Endothelial cell of umbilical vein (primary cell): Measurements from ENCODE around the gene TEX11. TPM values are rescaled to one million over a fixed set of nuclear protein-coding genes. Genes with fewer than 3 reads are reported as not detected.
"Not testable (repeated sequence)": the region's sequence is repeated elsewhere in the genome, so short reads cannot be mapped to it uniquely, and the experiment has no call there.

Experiments used
- BruUV-seq: library from RNA; stranded (reverse); fragments of 400-500 nt; replicated peaks from 2 replicates; lab custom pipeline; 2021; lab: Mats Ljungman, UMichigan
- CTCF ChIA-PET: fragments of 300-600, 350-600 bp; sonication (Branson Sonifier 250); formaldehyde crosslinking; loops from one replicate; lab custom pipeline; 2021; ENCODE audit warnings: antibody characterized with exemption, inconsistent platforms; lab: Charles Lee
- POLR2A ChIA-PET: fragments of 300-600, 350-600 bp; sonication (Branson Sonifier 250); formaldehyde crosslinking; loops from one replicate; lab custom pipeline; 2021; ENCODE audit warnings: antibody characterized with exemption, inconsistent platforms; lab: Charles Lee
- DNase-seq: peaks from one replicate; pipeline ENCODE4 v3.0.0-alpha.2; 2011; ENCODE audit warnings: low read depth, low spot score
- FAIRE-seq: peaks from 2 replicates; lab custom pipeline; 2011; peaks lifted over from hg19 to GRCh38; lab: Jason Lieb, UNC
- H2AFZ ChIP-seq: 2 replicates; pipeline ENCODE4 v1.6.0; 2012; ENCODE audit warnings: low read depth, low read length, control low read depth, inconsistent platforms
- H3K27ac ChIP-seq: 2 replicates; pipeline ENCODE4 v1.5.1; 2011; ENCODE audit warnings: low read depth, mild to moderate bottlenecking, control low read depth, low read length, moderate library complexity; ENCODE audit not compliant: insufficient read depth
- H3K27me3 ChIP-seq, 2 experiments: 2 replicates each; pipeline versions ENCODE4 v1.6.0 to v1.6.1; 2011; ENCODE audit warnings: low read length in 2 of 2, mixed read lengths in 1 of 2; ENCODE audit not compliant: control insufficient read depth in 2 of 2, insufficient read depth in 2 of 2
- H3K36me3 ChIP-seq, 2 experiments: 2 replicates in 1 of 2; 3 replicates in 1 of 2; pipeline ENCODE4 v1.5.1; 2011; ENCODE audit warnings: low read length in 2 of 2, mild to moderate bottlenecking in 1 of 2, moderate library complexity in 1 of 2; ENCODE audit not compliant: control insufficient read depth in 2 of 2, insufficient read depth in 2 of 2; ENCODE audit errors: extremely low read depth in 1 of 2
- H3K4me1 ChIP-seq: 3 replicates; pipeline ENCODE4 v1.5.1; 2011; ENCODE audit warnings: mild to moderate bottlenecking, low read length; ENCODE audit not compliant: control insufficient read depth, insufficient read depth; ENCODE audit errors: extremely low read depth
- H3K4me2 ChIP-seq: 2 replicates; pipeline ENCODE4 v1.6.1; 2011; ENCODE audit warnings: low read length, control low read depth, mixed read lengths; ENCODE audit not compliant: insufficient read depth
- H3K4me3 ChIP-seq, 3 experiments: fragments of 200-600 bp in 1 of 3; sonication (generic), shearing (Covaris generic) in 1 of 3; replicated peaks in 1 of 3; 2 replicates each; pipeline ENCODE4 v1.5.1; 2011 to 2016; ENCODE audit warnings: control low read depth in 3 of 3, low read length in 3 of 3, mild to moderate bottlenecking in 2 of 3, inconsistent platforms in 1 of 3, low read depth in 1 of 3, moderate library complexity in 1 of 3; ENCODE audit not compliant: insufficient read depth in 1 of 3
- H3K79me2 ChIP-seq: 2 replicates; pipeline ENCODE4 v1.6.0; 2012; ENCODE audit warnings: low read length, inconsistent platforms; ENCODE audit not compliant: control insufficient read depth, insufficient read depth
- H3K9ac ChIP-seq: replicated peaks from 2 replicates; pipeline ENCODE3; 2011; ENCODE audit warnings: low read length, control low read depth; ENCODE audit not compliant: insufficient read depth; ENCODE audit errors: extremely low read depth
- H3K9me1 ChIP-seq: replicated peaks from 3 replicates; pipeline ENCODE4 v1.6.0; 2011; ENCODE audit warnings: mild to moderate bottlenecking, low read length; ENCODE audit not compliant: control insufficient read depth, insufficient read depth; ENCODE audit errors: extremely low read depth
- H3K9me3 ChIP-seq: replicated peaks from 2 replicates; pipeline ENCODE4 v1.5.1; 2012; ENCODE audit warnings: low read length, inconsistent platforms; ENCODE audit not compliant: control insufficient read depth, insufficient read depth
- H4K20me1 ChIP-seq: replicated peaks from 2 replicates; pipeline ENCODE3; 2011; ENCODE audit warnings: mild to moderate bottlenecking, low read length; ENCODE audit not compliant: control insufficient read depth, insufficient read depth; ENCODE audit errors: extremely low read depth
- EZH2 ChIP-seq: IDR thresholded peaks from 2 replicates; pipeline ENCODE4 v1.6.1; 2012; ENCODE audit warnings: borderline replicate concordance, low read depth, mild to moderate bottlenecking, moderate library complexity, low read length, inconsistent platforms; ENCODE audit not compliant: severe bottlenecking
- FOS ChIP-seq: IDR thresholded peaks from 2 replicates; pipeline ENCODE4 v1.6.1; 2011; ENCODE audit warnings: mild to moderate bottlenecking, low read length, moderate library complexity, borderline replicate concordance; ENCODE audit not compliant: insufficient read depth
- GATA2 ChIP-seq: IDR thresholded peaks from 2 replicates; pipeline ENCODE4 v1.7.0; 2011; ENCODE audit warnings: low read depth, mild to moderate bottlenecking, moderate library complexity, mixed read lengths, low read length; ENCODE audit not compliant: insufficient read length, insufficient read depth
- JUN ChIP-seq: IDR thresholded peaks from 2 replicates; pipeline ENCODE4 v1.6.1; 2011; ENCODE audit warnings: borderline replicate concordance, low read depth; ENCODE audit not compliant: insufficient read length, insufficient read depth
- MAX ChIP-seq: IDR thresholded peaks from 2 replicates; pipeline ENCODE4 v1.6.1; 2011; ENCODE audit not compliant: insufficient read depth, insufficient read length
- MYC ChIP-seq: IDR thresholded peaks from one replicate; pipeline ENCODE4 v1.6.1; 2011; ENCODE audit warnings: mild to moderate bottlenecking, low read depth, low read length
- POLR2A ChIP-seq: IDR thresholded peaks from 2 replicates; pipeline ENCODE4 v1.6.1; 2012; ENCODE audit warnings: low read depth, mild to moderate bottlenecking, control low read depth, low read length
- POLR2AphosphoS5 ChIP-seq: IDR thresholded peaks from 2 replicates; pipeline ENCODE4 v1.6.1; 2012; ENCODE audit warnings: low read depth, mild to moderate bottlenecking, control low read depth, low read length, moderate library complexity; ENCODE audit not compliant: insufficient read depth
- dilution Hi-C: fragments of 300-500 bp; cut with MboI; formaldehyde crosslinking; loops from one replicate; pipeline ENCODE4 v1.15.0; 2019; ENCODE audit warnings: low sequenced_read_pairs; ENCODE audit not compliant: extremely low pct_ligation_motif_present
- intact Hi-C: fragments of 100-400 bp; cut with micrococcal nuclease; formaldehyde crosslinking; loops from one replicate; pipeline ENCODE4 v1.10.0; 2022
- polyA plus RNA-seq, 4 experiments: library from polyadenylated mRNA; depleted of rRNA in 3 of 4; stranded (reverse) in 3 of 4; unstranded in 1 of 4; fragments of >200 nt; gene quantifications; 2 replicates each; pipeline versions ENCODE4 v1.2.1 to v1.2.3, GENCODE V29; 2011 to 2012; ENCODE audit warnings: missing spikeins in 1 of 4
- total RNA-seq: library from RNA; stranded (reverse); gene quantifications from 2 replicates; pipeline ENCODE4 v1.2.3, GENCODE V29; 2021
- TF ChIP-seq, protein P1 (sequence below), 2 donors: IDR thresholded peaks; 1 replicate in 1 of 2; 2 replicates in 1 of 2; pipeline ENCODE4 v1.5.1; 2011; ENCODE audit warnings: low read length in 2 of 2, mild to moderate bottlenecking in 2 of 2, moderate library complexity in 2 of 2, control low read depth in 1 of 2, inconsistent platforms in 1 of 2, low read depth in 1 of 2; ENCODE audit not compliant: insufficient read depth in 1 of 2; ENCODE audit errors: extremely low read depth in 1 of 2

Gene TEX11
- total and polyA plus RNA-seq, 2 donors (not counting 3 experiments of a cell fraction or from before 2014, with no cell fraction given): not detected

DNA sequence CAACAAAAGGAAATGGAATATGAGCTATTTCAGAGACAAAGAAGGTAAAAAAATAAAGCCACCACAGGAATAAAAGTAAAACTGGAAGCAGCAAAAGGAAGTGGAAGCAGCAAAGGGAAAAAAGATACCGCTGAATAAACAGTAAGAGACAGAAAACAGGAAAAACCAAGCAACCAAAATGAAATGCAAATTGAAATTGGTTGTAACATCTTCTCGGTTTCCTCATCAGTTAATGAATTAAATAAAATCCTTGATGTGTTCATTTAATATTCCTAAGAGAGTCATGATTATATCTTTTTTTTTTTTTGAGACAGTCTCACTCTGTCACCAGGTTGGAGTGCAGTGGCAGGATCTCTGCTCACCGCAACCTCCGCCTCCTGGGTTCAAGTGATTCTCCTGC lies 331.1 kb downstream of the TEX11 start:
- H4K20me1 ChIP-seq: no peaks in the 10 kb centered on the region
- H3K4me2 ChIP-seq: no peak overlapping the region
- H3K36me3 ChIP-seq: no peaks in the 10 kb centered on the region
- no peaks in the 10 kb centered on the region for H3K27me3 ChIP-seq
- H3K27ac ChIP-seq: no peak overlapping the region
- no peak overlapping the region for H3K4me3 ChIP-seq
- intact Hi-C loops (no loop called here), dilution Hi-C loops (no loop called here)
- no peaks in the 10 kb centered on the region for H3K9me3 ChIP-seq
- no peaks in the 10 kb centered on the region for H3K79me2 ChIP-seq
- no TSS peak for BruUV-seq
- ChIA-PET CTCF (no interaction called here), POLR2A (no interaction called here)
- TF ChIP-seq MAX (no peak), FOS (no peak), POLR2A (no peak), EZH2 (no peak), MYC (no peak), JUN (no peak), GATA2 (no peak), POLR2AphosphoS5 (no peak)
- TF ChIP-seq, protein P1, sequence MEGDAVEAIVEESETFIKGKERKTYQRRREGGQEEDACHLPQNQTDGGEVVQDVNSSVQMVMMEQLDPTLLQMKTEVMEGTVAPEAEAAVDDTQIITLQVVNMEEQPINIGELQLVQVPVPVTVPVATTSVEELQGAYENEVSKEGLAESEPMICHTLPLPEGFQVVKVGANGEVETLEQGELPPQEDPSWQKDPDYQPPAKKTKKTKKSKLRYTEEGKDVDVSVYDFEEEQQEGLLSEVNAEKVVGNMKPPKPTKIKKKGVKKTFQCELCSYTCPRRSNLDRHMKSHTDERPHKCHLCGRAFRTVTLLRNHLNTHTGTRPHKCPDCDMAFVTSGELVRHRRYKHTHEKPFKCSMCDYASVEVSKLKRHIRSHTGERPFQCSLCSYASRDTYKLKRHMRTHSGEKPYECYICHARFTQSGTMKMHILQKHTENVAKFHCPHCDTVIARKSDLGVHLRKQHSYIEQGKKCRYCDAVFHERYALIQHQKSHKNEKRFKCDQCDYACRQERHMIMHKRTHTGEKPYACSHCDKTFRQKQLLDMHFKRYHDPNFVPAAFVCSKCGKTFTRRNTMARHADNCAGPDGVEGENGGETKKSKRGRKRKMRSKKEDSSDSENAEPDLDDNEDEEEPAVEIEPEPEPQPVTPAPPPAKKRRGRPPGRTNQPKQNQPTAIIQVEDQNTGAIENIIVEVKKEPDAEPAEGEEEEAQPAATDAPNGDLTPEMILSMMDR (IDR thresholded peaks at IDR 0.05; ENCODE audit: extremely low read depth in 1 of 2, insufficient read depth in 1 of 2, low read depth in 1 of 2, low read length in 2 of 2): no peak
- no peak overlapping the region for H2AFZ ChIP-seq
- no peaks in the 10 kb centered on the region for H3K9me1 ChIP-seq
- DNase-seq (no peak), FAIRE-seq (no peak)
- H3K4me1 ChIP-seq: no peaks in the 10 kb centered on the region
- H3K9ac ChIP-seq: no peak overlapping the region

GRCh38 chrX:70569922-70570576 lies 338.5 kb downstream of the TEX11 start:
- DNase-seq, H3K4me3 ChIP-seq, H3K4me2 ChIP-seq, CTCF ChIA-PET, H3K79me2 ChIP-seq, H3K27me3 ChIP-seq, FAIRE-seq, H4K20me1 ChIP-seq, intact Hi-C loops, H3K9ac ChIP-seq, POLR2A ChIA-PET, H3K9me3 ChIP-seq, H2AFZ ChIP-seq, dilution Hi-C loops, H3K36me3 ChIP-seq, H3K4me1 ChIP-seq, BruUV-seq, H3K27ac ChIP-seq, H3K9me1 ChIP-seq: not testable (repeated sequence)
